HepG2 (cell line): Measurements from ENCODE around the gene SCRT2. TPM values are rescaled to one million over a fixed set of nuclear protein-coding genes. Genes with fewer than 3 reads are reported as not detected.

Experiments
- AKAP8 ChIP-seq: sonication (generic); formaldehyde crosslinking; IDR thresholded peaks from 2 replicates; pipeline ENCODE4 v1.5.1; 2020; ENCODE audit warnings: mild to moderate bottlenecking, missing genetic modification reagents
- FOSL1 ChIP-seq: sonication (generic); formaldehyde crosslinking; IDR thresholded peaks from 2 replicates; pipeline ENCODE4 v1.9.0; 2021; ENCODE audit warnings: missing genetic modification reagents, borderline replicate concordance
- MXD4 ChIP-seq: IDR thresholded peaks from 2 replicates; pipeline ENCODE4 v1.6.1; 2016; ENCODE audit warnings: mild to moderate bottlenecking, missing biosample characterization, missing genetic modification reagents
- MYC ChIP-seq: sonication (generic); formaldehyde crosslinking; IDR thresholded peaks from 2 replicates; pipeline ENCODE4 v1.9.0; 2021; ENCODE audit warnings: missing genetic modification reagents, borderline replicate concordance
- NR3C1 ChIP-seq: sonication (generic); formaldehyde crosslinking; IDR thresholded peaks from 2 replicates; pipeline ENCODE4 v1.4.0; 2020; ENCODE audit warnings: missing genetic modification reagents
- REXO4 ChIP-seq: sonication (generic); formaldehyde crosslinking; IDR thresholded peaks from 2 replicates; pipeline ENCODE4 v1.8.0; 2022; ENCODE audit warnings: missing genetic modification reagents, mild to moderate bottlenecking, borderline replicate concordance
- RNF2 ChIP-seq: fragments of 450-650 bp; conservative IDR thresholded peaks from 2 replicates; pipeline ENCODE4 v1.6.1; 2016; ENCODE audit warnings: low read depth
- SAP130 ChIP-seq: IDR thresholded peaks from 2 replicates; pipeline ENCODE4 v1.6.1; 2016; ENCODE audit warnings: low read depth
- SCMH1 ChIP-seq: sonication (generic); formaldehyde crosslinking; IDR thresholded peaks from 2 replicates; pipeline ENCODE4 v1.9.0; 2021; ENCODE audit warnings: missing genetic modification reagents, mild to moderate bottlenecking, borderline replicate concordance
- SETDB1 ChIP-seq: sonication (generic); formaldehyde crosslinking; IDR thresholded peaks from 2 replicates; pipeline ENCODE4 v1.5.1; 2020; ENCODE audit warnings: missing genetic modification reagents, mild to moderate bottlenecking, borderline replicate concordance
- U2AF1 ChIP-seq: fragments of 200-400 bp; formaldehyde crosslinking; optimal IDR thresholded peaks from 2 replicates; pipeline ENCODE3; 2017; ENCODE audit warnings: mild to moderate bottlenecking, low read depth, low read length
- ZNF34 ChIP-seq: sonication (generic); formaldehyde crosslinking; IDR thresholded peaks from 2 replicates; pipeline ENCODE4 v1.4.0; 2020; ENCODE audit warnings: mild to moderate bottlenecking, missing genetic modification reagents, borderline replicate concordance
- ZNF468 ChIP-seq: sonication (generic); formaldehyde crosslinking; IDR thresholded peaks from 2 replicates; pipeline ENCODE4 v1.8.0; 2022; ENCODE audit warnings: mild to moderate bottlenecking, moderate library complexity, missing genetic modification reagents
- ZNF720 ChIP-seq: sonication (generic); formaldehyde crosslinking; IDR thresholded peaks from 2 replicates; pipeline ENCODE4 v1.4.0; 2020; ENCODE audit warnings: missing genetic modification reagents
- ZNF790 ChIP-seq: sonication (generic); formaldehyde crosslinking; IDR thresholded peaks from 2 replicates; pipeline ENCODE4 v1.8.0; 2022; ENCODE audit warnings: missing genetic modification reagents, mild to moderate bottlenecking, borderline replicate concordance
- polyA plus RNA-seq, 8 experiments: library from polyadenylated mRNA; depleted of rRNA in 3 of 8; stranded (reverse) in 7 of 8; unstranded in 1 of 8; fragments of >200 nt; fragmentation: Illumina TruSeq in 4 of 8; extraction: Trizol in 4 of 8; gene quantifications; 2 replicates each; pipeline versions ENCODE4 v1.2.1 to v1.2.3, GENCODE V29; 2011 to 2016; ENCODE audit warnings: low read depth in 4 of 8, missing spikeins in 1 of 8, mixed read lengths in 1 of 8; ENCODE audit not compliant: insufficient read depth in 1 of 8
- total RNA-seq, 5 experiments: library from RNA; depleted of rRNA; stranded (reverse); fragments of >200 nt; fragmentation: Illumina TruSeq; extraction: Trizol; gene quantifications; 2 replicates each; pipeline ENCODE4 v1.2.3, GENCODE V29; 2016; ENCODE audit warnings: low read depth in 1 of 5
- TF ChIP-seq, protein P1 (sequence below): sonication (generic); formaldehyde crosslinking; IDR thresholded peaks from 2 replicates; pipeline ENCODE4 v1.4.0; 2020; ENCODE audit warnings: missing genetic modification reagents, mild to moderate bottlenecking, borderline replicate concordance
- TF ChIP-seq, protein P2 (sequence below): sonication (generic); formaldehyde crosslinking; IDR thresholded peaks from 2 replicates; pipeline ENCODE4 v1.4.0; 2020; ENCODE audit warnings: missing genetic modification reagents
- TF ChIP-seq, protein P3 (sequence below): sonication (generic); formaldehyde crosslinking; IDR thresholded peaks from 2 replicates; pipeline ENCODE4 v1.4.0; 2020; ENCODE audit warnings: mild to moderate bottlenecking, missing genetic modification reagents
- TF ChIP-seq, protein P4 (sequence below): sonication (generic); formaldehyde crosslinking; IDR thresholded peaks from 2 replicates; pipeline ENCODE4 v1.8.1; 2023; ENCODE audit warnings: mild to moderate bottlenecking, moderate library complexity, missing genetic modification reagents
- TF ChIP-seq, protein P5 (sequence below): sonication (generic); formaldehyde crosslinking; IDR thresholded peaks from 2 replicates; pipeline ENCODE4 v1.8.1; 2023; ENCODE audit warnings: missing genetic modification reagents, mild to moderate bottlenecking, borderline replicate concordance
- TF ChIP-seq, protein P6 (sequence below): sonication (generic); formaldehyde crosslinking; IDR thresholded peaks from 2 replicates; pipeline ENCODE4 v1.4.0; 2020; ENCODE audit warnings: mild to moderate bottlenecking, low read depth, missing genetic modification reagents

Gene SCRT2
- total and polyA plus RNA-seq, 2 of the 13 experiments (the other 11 are each of a cell fraction or from before 2014, with no cell fraction given) = not detected

DNA sequence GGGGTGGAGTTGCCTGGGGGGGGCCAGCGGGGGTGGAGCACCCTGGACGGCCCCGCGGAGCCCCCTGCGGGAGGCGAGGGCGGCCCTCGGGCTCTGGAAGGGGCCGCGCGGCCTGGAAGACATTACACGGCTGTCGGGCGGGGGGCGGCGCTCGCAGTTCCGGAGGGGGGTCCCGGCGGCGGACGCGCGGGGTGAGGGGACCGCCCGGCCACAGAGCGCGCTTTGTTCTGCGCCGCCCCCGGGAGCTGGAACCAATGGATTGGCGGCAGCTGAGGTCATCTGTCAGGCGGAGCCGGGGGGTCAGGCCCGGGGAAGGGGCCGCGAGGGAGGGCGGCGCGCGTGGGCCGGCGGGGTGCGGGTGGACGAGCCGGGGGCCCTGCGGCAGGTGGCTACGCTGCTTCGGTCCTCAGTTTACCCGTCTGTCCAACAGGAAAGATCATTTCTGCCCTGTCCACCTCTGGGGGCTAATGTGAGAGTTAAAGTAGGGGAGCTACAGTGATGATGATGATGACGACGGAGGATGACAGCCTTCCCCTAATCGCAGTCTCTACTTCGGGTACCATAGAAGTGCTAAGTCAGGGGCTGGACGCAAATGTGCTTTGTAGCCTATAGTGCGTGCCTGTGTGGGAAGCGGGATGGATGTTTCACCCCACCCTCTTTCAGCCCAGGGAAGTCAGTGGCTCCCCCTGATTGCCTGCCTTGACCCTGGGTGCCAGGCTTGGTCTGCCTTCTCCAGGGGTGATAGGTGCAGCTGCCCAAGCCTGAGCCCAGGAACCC, 33.0 kb downstream of the SCRT2 start (continued):
- TF ChIP-seq, protein P1, sequence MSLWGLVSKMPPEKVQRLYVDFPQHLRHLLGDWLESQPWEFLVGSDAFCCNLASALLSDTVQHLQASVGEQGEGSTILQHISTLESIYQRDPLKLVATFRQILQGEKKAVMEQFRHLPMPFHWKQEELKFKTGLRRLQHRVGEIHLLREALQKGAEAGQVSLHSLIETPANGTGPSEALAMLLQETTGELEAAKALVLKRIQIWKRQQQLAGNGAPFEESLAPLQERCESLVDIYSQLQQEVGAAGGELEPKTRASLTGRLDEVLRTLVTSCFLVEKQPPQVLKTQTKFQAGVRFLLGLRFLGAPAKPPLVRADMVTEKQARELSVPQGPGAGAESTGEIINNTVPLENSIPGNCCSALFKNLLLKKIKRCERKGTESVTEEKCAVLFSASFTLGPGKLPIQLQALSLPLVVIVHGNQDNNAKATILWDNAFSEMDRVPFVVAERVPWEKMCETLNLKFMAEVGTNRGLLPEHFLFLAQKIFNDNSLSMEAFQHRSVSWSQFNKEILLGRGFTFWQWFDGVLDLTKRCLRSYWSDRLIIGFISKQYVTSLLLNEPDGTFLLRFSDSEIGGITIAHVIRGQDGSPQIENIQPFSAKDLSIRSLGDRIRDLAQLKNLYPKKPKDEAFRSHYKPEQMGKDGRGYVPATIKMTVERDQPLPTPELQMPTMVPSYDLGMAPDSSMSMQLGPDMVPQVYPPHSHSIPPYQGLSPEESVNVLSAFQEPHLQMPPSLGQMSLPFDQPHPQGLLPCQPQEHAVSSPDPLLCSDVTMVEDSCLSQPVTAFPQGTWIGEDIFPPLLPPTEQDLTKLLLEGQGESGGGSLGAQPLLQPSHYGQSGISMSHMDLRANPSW (CRISPR knock-in tag) = no peak
- TF ChIP-seq SETDB1 (CRISPR knock-in tag) (no peak), ZNF790 (CRISPR knock-in tag) (no peak), FOSL1 (no peak), ZNF34 (no peak), RNF2 (no peak), MXD4 (CRISPR knock-in tag) (no peak; the same call in 1 of the 2 replicates), AKAP8 (CRISPR knock-in tag) (0 out of 2 replicates have a peak, but pooled peaks have one; percentile 41), MYC (CRISPR knock-in tag) (peak; percentile 78), ZNF720 (no peak), NR3C1 (CRISPR knock-in tag) (no peak), SAP130 (CRISPR knock-in tag) (peak; percentile 90), U2AF1 (no peak), SCMH1 (CRISPR knock-in tag) (no peak), REXO4 (CRISPR knock-in tag) (no peak), ZNF468 (CRISPR knock-in tag) (no peak)
- TF ChIP-seq, protein P2, sequence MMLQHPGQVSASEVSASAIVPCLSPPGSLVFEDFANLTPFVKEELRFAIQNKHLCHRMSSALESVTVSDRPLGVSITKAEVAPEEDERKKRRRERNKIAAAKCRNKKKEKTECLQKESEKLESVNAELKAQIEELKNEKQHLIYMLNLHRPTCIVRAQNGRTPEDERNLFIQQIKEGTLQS (CRISPR knock-in tag) = peak; percentile 79
- TF ChIP-seq, protein P3, sequence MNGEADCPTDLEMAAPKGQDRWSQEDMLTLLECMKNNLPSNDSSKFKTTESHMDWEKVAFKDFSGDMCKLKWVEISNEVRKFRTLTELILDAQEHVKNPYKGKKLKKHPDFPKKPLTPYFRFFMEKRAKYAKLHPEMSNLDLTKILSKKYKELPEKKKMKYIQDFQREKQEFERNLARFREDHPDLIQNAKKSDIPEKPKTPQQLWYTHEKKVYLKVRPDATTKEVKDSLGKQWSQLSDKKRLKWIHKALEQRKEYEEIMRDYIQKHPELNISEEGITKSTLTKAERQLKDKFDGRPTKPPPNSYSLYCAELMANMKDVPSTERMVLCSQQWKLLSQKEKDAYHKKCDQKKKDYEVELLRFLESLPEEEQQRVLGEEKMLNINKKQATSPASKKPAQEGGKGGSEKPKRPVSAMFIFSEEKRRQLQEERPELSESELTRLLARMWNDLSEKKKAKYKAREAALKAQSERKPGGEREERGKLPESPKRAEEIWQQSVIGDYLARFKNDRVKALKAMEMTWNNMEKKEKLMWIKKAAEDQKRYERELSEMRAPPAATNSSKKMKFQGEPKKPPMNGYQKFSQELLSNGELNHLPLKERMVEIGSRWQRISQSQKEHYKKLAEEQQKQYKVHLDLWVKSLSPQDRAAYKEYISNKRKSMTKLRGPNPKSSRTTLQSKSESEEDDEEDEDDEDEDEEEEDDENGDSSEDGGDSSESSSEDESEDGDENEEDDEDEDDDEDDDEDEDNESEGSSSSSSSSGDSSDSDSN = peak; percentile 44; the same call in 1 of the 2 replicates
- TF ChIP-seq, protein P4, sequence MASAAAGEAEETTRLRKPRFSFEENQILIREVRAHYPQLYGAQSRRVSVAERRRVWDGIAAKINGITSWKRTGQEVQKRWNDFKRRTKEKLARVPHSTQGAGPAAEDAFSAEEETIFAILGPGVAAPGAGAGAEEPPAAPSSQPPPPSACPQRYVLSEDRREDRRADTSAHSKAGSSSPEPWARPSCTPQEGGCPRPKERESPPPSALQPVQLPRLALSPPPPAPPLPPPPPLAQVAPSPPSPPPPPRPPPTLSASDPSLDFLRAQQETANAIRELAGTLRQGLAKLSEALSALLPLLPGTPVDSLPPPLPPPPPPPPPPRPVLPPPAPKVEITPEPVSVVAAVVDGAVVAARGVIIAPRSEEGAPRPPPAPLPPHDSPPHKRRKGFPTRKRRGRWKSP (CRISPR knock-in tag) = no peak
- TF ChIP-seq, protein P5, sequence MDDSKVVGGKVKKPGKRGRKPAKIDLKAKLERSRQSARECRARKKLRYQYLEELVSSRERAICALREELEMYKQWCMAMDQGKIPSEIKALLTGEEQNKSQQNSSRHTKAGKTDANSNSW (CRISPR knock-in tag) = no peak
- TF ChIP-seq, protein P6, sequence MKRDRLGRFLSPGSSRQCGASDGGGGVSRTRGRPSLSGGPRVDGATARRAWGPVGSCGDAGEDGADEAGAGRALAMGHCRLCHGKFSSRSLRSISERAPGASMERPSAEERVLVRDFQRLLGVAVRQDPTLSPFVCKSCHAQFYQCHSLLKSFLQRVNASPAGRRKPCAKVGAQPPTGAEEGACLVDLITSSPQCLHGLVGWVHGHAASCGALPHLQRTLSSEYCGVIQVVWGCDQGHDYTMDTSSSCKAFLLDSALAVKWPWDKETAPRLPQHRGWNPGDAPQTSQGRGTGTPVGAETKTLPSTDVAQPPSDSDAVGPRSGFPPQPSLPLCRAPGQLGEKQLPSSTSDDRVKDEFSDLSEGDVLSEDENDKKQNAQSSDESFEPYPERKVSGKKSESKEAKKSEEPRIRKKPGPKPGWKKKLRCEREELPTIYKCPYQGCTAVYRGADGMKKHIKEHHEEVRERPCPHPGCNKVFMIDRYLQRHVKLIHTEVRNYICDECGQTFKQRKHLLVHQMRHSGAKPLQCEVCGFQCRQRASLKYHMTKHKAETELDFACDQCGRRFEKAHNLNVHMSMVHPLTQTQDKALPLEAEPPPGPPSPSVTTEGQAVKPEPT (CRISPR knock-in tag) = no peak
